HEK293T (cell line): ENCODE results near the gene CADPS.

Experiments
- ARNT ChIP-seq: fragments of 450-650 bp; IDR thresholded peaks from 2 replicates; pipeline ENCODE4 v1.6.1; 2017; ENCODE audit warnings: mild to moderate bottlenecking
- FOXA1 ChIP-seq: fragments of 450-650 bp; IDR thresholded peaks from 2 replicates; pipeline ENCODE4 v1.6.1; 2016; ENCODE audit warnings: mild to moderate bottlenecking
- FOXK2 ChIP-seq: fragments of 450-650 bp; IDR thresholded peaks from 2 replicates; pipeline ENCODE4 v1.6.1; 2016; ENCODE audit warnings: mild to moderate bottlenecking
- FOXM1 ChIP-seq: fragments of 450-650 bp; IDR thresholded peaks from 2 replicates; pipeline ENCODE4 v1.6.1; 2017; ENCODE audit warnings: mild to moderate bottlenecking, borderline replicate concordance
- L3MBTL2 ChIP-seq: fragments of 450-650 bp; conservative IDR thresholded peaks from 2 replicates; pipeline ENCODE4 v1.6.1; 2016; ENCODE audit warnings: mild to moderate bottlenecking
- NFRKB ChIP-seq: fragments of 450-650 bp; IDR thresholded peaks from 2 replicates; pipeline ENCODE4 v1.6.1; 2016; ENCODE audit warnings: mild to moderate bottlenecking, moderate library complexity
- SP1 ChIP-seq: fragments of 450-650 bp; IDR thresholded peaks from 2 replicates; pipeline ENCODE4 v1.6.1; 2017
- SUZ12 ChIP-seq: fragments of 450-650 bp; IDR thresholded peaks from 2 replicates; pipeline ENCODE4 v1.6.1; 2016; ENCODE audit warnings: mild to moderate bottlenecking

DNA sequence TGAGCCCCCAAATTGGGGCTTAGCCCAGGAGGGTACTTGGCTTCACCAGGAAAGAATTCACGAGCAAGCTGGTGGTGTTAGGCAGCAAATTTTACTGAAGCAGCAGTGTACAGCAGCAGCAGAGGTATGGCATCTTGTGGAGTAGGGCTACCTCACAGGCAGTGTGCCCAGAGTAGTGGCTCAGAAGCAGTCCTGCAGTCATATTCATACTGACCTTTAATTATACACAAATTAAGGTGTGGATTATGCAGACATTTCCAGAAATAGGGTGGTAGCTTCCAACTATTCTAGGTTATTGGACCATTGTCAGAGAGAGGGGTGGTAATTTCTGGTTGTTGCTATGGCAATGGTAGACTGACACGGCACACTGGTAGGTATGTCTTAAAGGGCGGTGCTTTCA, 20.7 kb upstream of the CADPS start:
- TF ChIP-seq L3MBTL2: no peak
- no peak for TF ChIP-seq SUZ12
- no peak for TF ChIP-seq ARNT
- TF ChIP-seq SP1: no peak
- no peak for TF ChIP-seq FOXA1
- TF ChIP-seq FOXK2: no peak
- no peak for TF ChIP-seq FOXM1
- TF ChIP-seq NFRKB: no peak
